GM23338 (cell line): ENCODE data around the gene NSUN4. TPM values are rescaled to one million over a fixed set of nuclear protein-coding genes. Genes with fewer than 3 reads are reported as not detected.

Source experiments
- ATAC-seq: fragments of 200-7000 bp; cut with Tn5 transposase; 3 replicates; pipeline ENCODE4 v1.9.1; 2020
- DNase-seq: peaks from one replicate; pipeline ENCODE4 v3.0.0-alpha.2; 2015; ENCODE audit warnings: low spot score
- H2AFZ ChIP-seq: fragments of 200-600 bp; sonication (generic); 2 replicates; pipeline ENCODE4 v1.8.0; 2016; ENCODE audit warnings: antibody characterized with exemption, mild to moderate bottlenecking, moderate library complexity
- H3F3A ChIP-seq: fragments of 200-600 bp; sonication (generic); replicated peaks from 2 replicates; pipeline ENCODE4 v1.8.0; 2017; ENCODE audit warnings: antibody characterized with exemption, mixed run types, low read depth
- H3K27ac ChIP-seq: fragments of 200-600 bp; sonication (generic); 2 replicates; pipeline ENCODE4 v1.6.1; 2016; ENCODE audit warnings: low read depth
- H3K27me3 ChIP-seq: fragments of 200-600 bp; sonication (generic); 2 replicates; pipeline ENCODE4 v1.8.0; 2016; ENCODE audit warnings: mild to moderate bottlenecking, mixed run types, moderate library complexity; ENCODE audit not compliant: insufficient read depth
- H3K36me3 ChIP-seq: fragments of 200-600 bp; sonication (generic); 2 replicates; pipeline ENCODE4 v1.8.0; 2016; ENCODE audit warnings: mild to moderate bottlenecking; ENCODE audit not compliant: insufficient read depth
- H3K4me1 ChIP-seq: fragments of 200-600 bp; sonication (generic); 2 replicates; pipeline ENCODE4 v1.8.0; 2016; ENCODE audit warnings: mild to moderate bottlenecking, moderate library complexity; ENCODE audit not compliant: insufficient read depth
- H3K4me2 ChIP-seq: fragments of 200-600 bp; sonication (generic); 2 replicates; pipeline ENCODE4 v1.7.1; 2017; ENCODE audit warnings: mixed run types
- H3K4me3 ChIP-seq: fragments of 200-600 bp; sonication (generic); 2 replicates; pipeline ENCODE4 v1.6.1; 2016; ENCODE audit warnings: mixed run types
- H3K79me2 ChIP-seq: fragments of 200-600 bp; sonication (generic); replicated peaks from 2 replicates; pipeline ENCODE4 v1.8.0; 2017; ENCODE audit warnings: mild to moderate bottlenecking; ENCODE audit not compliant: insufficient read depth
- H3K9me2 ChIP-seq: fragments of 200-600 bp; sonication (generic); 2 replicates; pipeline ENCODE4 v1.8.0; 2017; ENCODE audit not compliant: insufficient read depth
- H4K20me1 ChIP-seq: fragments of 200-600 bp; sonication (generic); replicated peaks from 2 replicates; pipeline ENCODE4 v1.8.0; 2017; ENCODE audit warnings: mild to moderate bottlenecking; ENCODE audit not compliant: insufficient read depth
- H3K27ac Mint-ChIP-seq: 2 replicates; pipeline ENCODE4 v1.8.0; 2020; ENCODE audit warnings: inconsistent platforms, mild to moderate bottlenecking, moderate library complexity, mixed read lengths
- H3K27me3 Mint-ChIP-seq: 3 replicates; pipeline ENCODE4 v1.8.0; 2022; ENCODE audit warnings: low read depth, mild to moderate bottlenecking, moderate library complexity, mixed read lengths, inconsistent platforms; ENCODE audit not compliant: insufficient read depth, poor library complexity
- H3K36me3 Mint-ChIP-seq: 3 replicates; pipeline ENCODE4 v1.8.0; 2021; ENCODE audit warnings: low read depth, mild to moderate bottlenecking, inconsistent platforms, moderate library complexity, mixed read lengths
- H3K4me1 Mint-ChIP-seq: 3 replicates; pipeline ENCODE4 v1.8.0; 2020; ENCODE audit warnings: mild to moderate bottlenecking, inconsistent platforms, mixed read lengths
- H3K4me3 Mint-ChIP-seq: 3 replicates; pipeline ENCODE4 v1.8.0; 2021; ENCODE audit warnings: moderate library complexity, mild to moderate bottlenecking, inconsistent platforms, mixed read lengths
- H3K9me3 Mint-ChIP-seq: 3 replicates; pipeline ENCODE4 v1.8.0; 2020; ENCODE audit warnings: moderate library complexity, mild to moderate bottlenecking, inconsistent platforms, mixed read lengths
- CREB1 ChIP-seq: fragments of 250-450 bp; sonication (Bioruptor Pico); IDR thresholded peaks from 2 replicates; pipeline ENCODE4 v1.5.0; 2020; ENCODE audit warnings: low read depth, mild to moderate bottlenecking, moderate library complexity
- CTCF ChIP-seq, 2 experiments: fragments of 200-600 bp in 1 of 2; sonication (generic) in 1 of 2; conservative IDR thresholded peaks; 2 replicates each; pipeline versions ENCODE4 v1.5.1 to v1.6.1; 2016 to 2017; ENCODE audit warnings: antibody characterized with exemption in 2 of 2, low read depth in 2 of 2, mild to moderate bottlenecking in 2 of 2, moderate library complexity in 1 of 2
- ETS1 ChIP-seq: IDR thresholded peaks from 2 replicates; pipeline ENCODE4 v1.6.1; 2016; ENCODE audit warnings: antibody characterized with exemption
- EZH2 ChIP-seq: fragments of 200-600 bp; sonication (generic); IDR thresholded peaks from one replicate; pipeline ENCODE4 v1.8.0; 2017; ENCODE audit warnings: antibody characterized with exemption, mild to moderate bottlenecking, low read depth; ENCODE audit not compliant: unreplicated experiment
- EZH2phosphoT487 ChIP-seq: fragments of 200-600 bp; sonication (generic); IDR thresholded peaks from one replicate; pipeline ENCODE4 v1.8.1; 2018; ENCODE audit warnings: antibody characterized with exemption; ENCODE audit not compliant: unreplicated experiment
- JUNB ChIP-seq: IDR thresholded peaks from one replicate; pipeline ENCODE4 v1.6.1; 2016; ENCODE audit warnings: antibody characterized with exemption; ENCODE audit not compliant: unreplicated experiment
- NANOG ChIP-seq: IDR thresholded peaks from 2 replicates; pipeline ENCODE4 v1.6.1; 2016; ENCODE audit warnings: antibody characterized with exemption, borderline replicate concordance
- POLR2AphosphoS5 ChIP-seq: IDR thresholded peaks from 2 replicates; pipeline ENCODE4 v1.6.1; 2016; ENCODE audit warnings: antibody characterized with exemption, low read depth
- REST ChIP-seq: IDR thresholded peaks from one replicate; pipeline ENCODE4 v1.6.1; 2018; ENCODE audit warnings: antibody characterized with exemption; ENCODE audit not compliant: unreplicated experiment
- STAT1 ChIP-seq: IDR thresholded peaks from one replicate; pipeline ENCODE4 v1.6.1; 2016; ENCODE audit warnings: antibody characterized with exemption; ENCODE audit not compliant: unreplicated experiment
- ZNF114 ChIP-seq: fragments of 250-450 bp; sonication (Bioruptor Pico); IDR thresholded peaks from 2 replicates; pipeline ENCODE4 v1.5.0; 2020; ENCODE audit warnings: mild to moderate bottlenecking, moderate library complexity
- ZNF331 ChIP-seq: fragments of 250-450 bp; sonication (Bioruptor Pico); IDR thresholded peaks from 2 replicates; pipeline ENCODE4 v1.5.0; 2020; ENCODE audit warnings: low read depth, mild to moderate bottlenecking, moderate library complexity
- polyA plus RNA-seq: library from polyadenylated mRNA; unstranded; fragments of >200 nt; fragmentation: Nextera tagmentation; extraction: Ambion mirVana; gene quantifications from 2 replicates; pipeline ENCODE4 v1.2.1, GENCODE V29; 2016
- total RNA-seq: library from RNA; depleted of rRNA; stranded (reverse); fragments of >200 nt; shearing (Covaris generic); gene quantifications from 2 replicates; pipeline ENCODE4 v1.2.3, GENCODE V29; 2014

The NSUN4 gene
- total and polyA plus RNA-seq, 2 experiments from 2014 or later, result 8.9 to 11.6 TPM

- peaks cover 12% of the 10 kb centered on the region; the same call in 2 of the 3 replicates for H3K36me3 Mint-ChIP-seq
- no peaks in the 10 kb centered on the region; the same call in 1 of the 3 replicates for H3K4me1 Mint-ChIP-seq
- H3K27ac Mint-ChIP-seq, result no peak overlapping the region
- H3K9me3 Mint-ChIP-seq, result peaks cover 27% of the 10 kb centered on the region
- no peaks in the 10 kb centered on the region for H3F3A ChIP-seq
- DNase-seq, result no peak
- no peak overlapping the region for H2AFZ ChIP-seq
- TF ChIP-seq EZH2 (no peak), ETS1 (no peak), NANOG (no peak), ZNF331 (CRISPR knock-in tag) (no peak), CTCF (conservative IDR thresholded peaks at IDR 0.05; ENCODE audit: low read depth in 2 of 2) (no peak)
- peaks cover 7% of the 10 kb centered on the region; the same call in 1 of the 2 replicates for H3K36me3 ChIP-seq
- H3K79me2 ChIP-seq, result no peaks in the 10 kb centered on the region
- no peak overlapping the region for H3K4me2 ChIP-seq
- H3K27me3 ChIP-seq, result no peaks in the 10 kb centered on the region
- H3K27me3 Mint-ChIP-seq, result peaks cover 4% of the 10 kb centered on the region
- H3K4me3 Mint-ChIP-seq, result no peak overlapping the region
- H3K4me3 ChIP-seq, result no peak overlapping the region
- H4K20me1 ChIP-seq, result no peaks in the 10 kb centered on the region
- H3K27ac ChIP-seq, result no peak overlapping the region
- ATAC-seq, result no peak; the same call in 2 of the 3 replicates
- no peaks in the 10 kb centered on the region for H3K9me2 ChIP-seq
- H3K4me1 ChIP-seq, result no peaks in the 10 kb centered on the region
Measured at GRCh38 chr1:46379996-46380395, 39.4 kb downstream of the NSUN4 start.

GRCh38 chr1:46380508-46380907 is 39.9 kb downstream of the NSUN4 start:
- Histone ChIP-seq H3K4me1 (no peaks in the 10 kb centered on the region), H3K4me2 (no peak overlapping the region), H3K36me3 (peaks cover 7% of the 10 kb centered on the region; the same call in 1 of the 2 replicates), H3K79me2 (no peaks in the 10 kb centered on the region), H4K20me1 (no peaks in the 10 kb centered on the region), H3K4me3 (no peak overlapping the region), H3K27ac (no peak overlapping the region), H2AFZ (no peak overlapping the region), H3K9me2 (no peaks in the 10 kb centered on the region), H3K27me3 (no peaks in the 10 kb centered on the region), H3F3A (no peaks in the 10 kb centered on the region)
- peaks cover 4% of the 10 kb centered on the region for H3K27me3 Mint-ChIP-seq
- no peak for TF ChIP-seq ETS1
- TF ChIP-seq ZNF114 (CRISPR knock-in tag), result no peak
- no peak for TF ChIP-seq NANOG
- no peak for TF ChIP-seq CREB1 (CRISPR knock-in tag)
- no peak for TF ChIP-seq EZH2phosphoT487
- TF ChIP-seq REST, result no peak
- no peak for TF ChIP-seq JUNB
- no peak for TF ChIP-seq ZNF331 (CRISPR knock-in tag)
- no peak for TF ChIP-seq EZH2
- no peak for TF ChIP-seq POLR2AphosphoS5
- no peak for TF ChIP-seq CTCF (conservative IDR thresholded peaks at IDR 0.05; ENCODE audit: low read depth in 2 of 2)
- no peak for TF ChIP-seq STAT1
- no peak for DNase-seq
- H3K4me3 Mint-ChIP-seq, result no peak overlapping the region
- ATAC-seq, result no peak
- peaks cover 29% of the 10 kb centered on the region for H3K9me3 Mint-ChIP-seq
- H3K4me1 Mint-ChIP-seq, result no peaks in the 10 kb centered on the region; the same call in 1 of the 3 replicates
- no peak overlapping the region for H3K27ac Mint-ChIP-seq
- peaks cover 13% of the 10 kb centered on the region; the same call in 2 of the 3 replicates for H3K36me3 Mint-ChIP-seq
